PC-3 (cell line): ENCODE results near the gene CAMK1D. TPM values are rescaled to one million over a fixed set of nuclear protein-coding genes. Genes with fewer than 3 reads are reported as not detected.

Experiments
- ATAC-seq: fragments of 200-7000 bp; cut with Tn5 transposase; 2 replicates; pipeline ENCODE4 v1.9.1; 2020; ENCODE audit warnings: mild to moderate bottlenecking, moderate library complexity
- BruUV-seq: library from RNA; stranded (reverse); fragments of 400-500 nt; replicated peaks from 2 replicates; lab custom pipeline; 2021; lab: Mats Ljungman, UMichigan
- CTCF ChIA-PET: fragments of 300-600 bp; sonication (Branson Sonifier 250); formaldehyde crosslinking; loops from one replicate; lab custom pipeline; 2022; ENCODE audit warnings: antibody characterized with exemption; lab: Charles Lee
- POLR2A ChIA-PET: fragments of 300-600 bp; sonication (Branson Sonifier 250); formaldehyde crosslinking; loops from one replicate; lab custom pipeline; 2022; ENCODE audit warnings: antibody characterized with exemption; ENCODE audit not compliant: unreplicated experiment; lab: Charles Lee
- DNase-seq: peaks from one replicate; pipeline ENCODE4 v3.0.0-alpha.2; 2015
- H2AFZ ChIP-seq: fragments of 300-600 bp; sonication (generic); 2 replicates; pipeline ENCODE4 v1.6.0; 2016; ENCODE audit warnings: antibody characterized with exemption, low read length
- H3F3A ChIP-seq: fragments of 300-600 bp; sonication (generic); one replicate; pipeline ENCODE4 v1.6.0; 2017; ENCODE audit warnings: antibody characterized with exemption, low read length, control low read depth, mild to moderate bottlenecking; ENCODE audit not compliant: unreplicated experiment
- H3K27ac ChIP-seq: fragments of 300-600 bp; sonication (generic); 2 replicates; pipeline ENCODE4 v1.5.1; 2016; ENCODE audit warnings: mild to moderate bottlenecking, low read length
- H3K27me3 ChIP-seq: fragments of 300-600 bp; sonication (generic); 2 replicates; pipeline ENCODE4 v1.6.1; 2016; ENCODE audit warnings: low read length, mixed read lengths
- H3K36me3 ChIP-seq: fragments of 300-600 bp; sonication (generic); 2 replicates; pipeline ENCODE4 v1.6.1; 2016; ENCODE audit warnings: low read depth, mixed run types, low read length, mixed read lengths
- H3K4me1 ChIP-seq: fragments of 300-600 bp; sonication (generic); 2 replicates; pipeline ENCODE4 v1.5.1; 2016; ENCODE audit warnings: low read length; ENCODE audit not compliant: insufficient read depth
- H3K4me2 ChIP-seq: fragments of 300-600 bp; sonication (generic); 2 replicates; pipeline ENCODE4 v1.6.0; 2016; ENCODE audit warnings: low read length
- H3K4me3 ChIP-seq: fragments of 300-600 bp; sonication (generic); 2 replicates; pipeline ENCODE4 v1.5.1; 2016; ENCODE audit warnings: mild to moderate bottlenecking, low read length, mixed read lengths
- H3K79me2 ChIP-seq: fragments of 300-600 bp; sonication (generic); 2 replicates; pipeline ENCODE4 v1.6.1; 2017; ENCODE audit warnings: low read length, mixed read lengths
- H3K9ac ChIP-seq: fragments of 300-600 bp; sonication (generic); 2 replicates; pipeline ENCODE4 v1.6.0; 2016; ENCODE audit warnings: mild to moderate bottlenecking, low read length
- H3K9me2 ChIP-seq: fragments of 300-600 bp; sonication (generic); replicated peaks from 2 replicates; pipeline ENCODE4 v1.6.1; 2016; ENCODE audit warnings: mixed run types, low read length, mixed read lengths
- H3K9me3 ChIP-seq: fragments of 300-600 bp; sonication (generic); 2 replicates; pipeline ENCODE4 v1.6.1; 2016; ENCODE audit warnings: low read length, mixed read lengths
- H4K20me1 ChIP-seq: fragments of 300-600 bp; sonication (generic); 2 replicates; pipeline ENCODE4 v1.6.1; 2016; ENCODE audit warnings: low read length, mixed read lengths
- EZH2 ChIP-seq: fragments of 300-600 bp; sonication (generic); IDR thresholded peaks from one replicate; pipeline ENCODE4 v1.6.1; 2017; ENCODE audit warnings: antibody characterized with exemption, mild to moderate bottlenecking, low read length; ENCODE audit not compliant: unreplicated experiment
- EZH2phosphoT487 ChIP-seq: fragments of 300-600 bp; sonication (generic); IDR thresholded peaks from 2 replicates; pipeline ENCODE4 v1.6.1; 2018; ENCODE audit warnings: mild to moderate bottlenecking, antibody characterized with exemption, low read length, borderline replicate concordance
- intact Hi-C: fragments of 100-400 bp; cut with micrococcal nuclease; formaldehyde crosslinking; loops from 2 replicates; pipeline ENCODE4 v1.9.0; 2023
- total RNA-seq: library from RNA; depleted of rRNA; stranded (reverse); fragments of >200 nt; gene quantifications from 2 replicates; pipeline ENCODE4 v1.2.3, GENCODE V29; 2014
- TF ChIP-seq, protein P1 (sequence below): fragments of 300-600 bp; sonication (generic); conservative IDR thresholded peaks from 2 replicates; pipeline ENCODE4 v1.5.1; 2017; ENCODE audit warnings: antibody characterized with exemption, low read depth, mild to moderate bottlenecking, low read length

CAMK1D gene
- total RNA-seq, 1 experiment from 2014 or later, result 1.3 TPM

DNA sequence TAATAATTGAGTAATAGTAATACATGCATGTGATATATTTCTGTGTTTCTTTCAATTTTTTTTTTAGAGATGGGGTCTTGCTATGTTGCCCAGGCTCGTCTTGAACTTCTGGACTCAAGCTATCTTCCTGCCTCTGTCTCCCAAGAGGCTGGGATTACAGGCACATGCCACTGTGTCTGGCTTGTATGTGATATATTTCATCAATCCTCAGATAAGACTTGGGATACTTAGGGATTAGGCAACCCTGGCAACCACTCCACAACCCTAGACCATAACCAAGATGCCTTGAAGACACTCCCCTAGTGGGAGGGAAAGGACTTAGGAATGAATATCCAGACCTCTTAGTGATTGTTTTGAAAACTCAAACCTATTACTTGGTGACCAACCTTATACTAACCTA, 497.4 kb downstream of the CAMK1D start:
- TF ChIP-seq EZH2, result no peak
- TF ChIP-seq, protein P1, sequence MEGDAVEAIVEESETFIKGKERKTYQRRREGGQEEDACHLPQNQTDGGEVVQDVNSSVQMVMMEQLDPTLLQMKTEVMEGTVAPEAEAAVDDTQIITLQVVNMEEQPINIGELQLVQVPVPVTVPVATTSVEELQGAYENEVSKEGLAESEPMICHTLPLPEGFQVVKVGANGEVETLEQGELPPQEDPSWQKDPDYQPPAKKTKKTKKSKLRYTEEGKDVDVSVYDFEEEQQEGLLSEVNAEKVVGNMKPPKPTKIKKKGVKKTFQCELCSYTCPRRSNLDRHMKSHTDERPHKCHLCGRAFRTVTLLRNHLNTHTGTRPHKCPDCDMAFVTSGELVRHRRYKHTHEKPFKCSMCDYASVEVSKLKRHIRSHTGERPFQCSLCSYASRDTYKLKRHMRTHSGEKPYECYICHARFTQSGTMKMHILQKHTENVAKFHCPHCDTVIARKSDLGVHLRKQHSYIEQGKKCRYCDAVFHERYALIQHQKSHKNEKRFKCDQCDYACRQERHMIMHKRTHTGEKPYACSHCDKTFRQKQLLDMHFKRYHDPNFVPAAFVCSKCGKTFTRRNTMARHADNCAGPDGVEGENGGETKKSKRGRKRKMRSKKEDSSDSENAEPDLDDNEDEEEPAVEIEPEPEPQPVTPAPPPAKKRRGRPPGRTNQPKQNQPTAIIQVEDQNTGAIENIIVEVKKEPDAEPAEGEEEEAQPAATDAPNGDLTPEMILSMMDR, result no peak
- TF ChIP-seq EZH2phosphoT487, result no peak

DNA sequence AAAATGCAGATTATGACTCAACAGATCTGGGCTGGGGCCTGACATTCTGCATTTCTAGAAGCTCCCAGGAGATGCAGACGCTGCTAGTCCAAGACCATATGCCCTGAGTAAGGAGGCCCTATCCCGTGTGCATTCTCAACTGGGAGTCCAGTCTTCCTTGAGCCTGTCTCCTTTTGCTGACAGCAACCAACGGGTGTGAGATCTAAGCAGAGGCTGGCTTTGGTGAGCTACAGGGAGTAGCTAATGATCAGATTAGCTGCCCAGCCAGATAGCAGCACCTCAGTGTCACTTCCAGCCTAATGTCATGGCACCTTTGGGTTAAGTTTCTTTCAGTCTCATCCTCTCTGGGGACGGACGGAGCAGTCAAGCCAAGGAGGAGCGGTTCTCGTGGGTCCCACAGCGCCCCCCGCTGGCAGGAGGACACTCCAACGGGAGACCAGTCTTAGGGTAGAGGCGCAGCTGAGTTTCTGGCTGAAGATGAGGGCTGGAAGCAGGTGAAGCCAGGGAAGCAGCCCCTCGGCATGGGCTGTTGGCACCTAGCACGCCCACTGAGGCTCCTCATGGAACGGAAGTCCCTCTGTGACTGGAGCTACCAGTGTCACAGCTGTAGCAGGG, 498.1 kb downstream of the CAMK1D start:
- H3K9me3 ChIP-seq, result no peaks in the 10 kb centered on the region
- no peaks in the 10 kb centered on the region for H4K20me1 ChIP-seq
- no peak overlapping the region for H3K4me2 ChIP-seq
- ChIA-PET POLR2A (no interaction called here), CTCF (no interaction called here)
- no peak overlapping the region for H3K4me3 ChIP-seq
- intact Hi-C loops, result no loop called here
- no peaks in the 10 kb centered on the region for H3K27me3 ChIP-seq
- no peak for TF ChIP-seq EZH2
- TF ChIP-seq, protein P1, result peak; percentile 49
- ATAC-seq, result no peak
- H3K79me2 ChIP-seq, result no peaks in the 10 kb centered on the region
- H3K36me3 ChIP-seq, result no peaks in the 10 kb centered on the region
- H3K9ac ChIP-seq, result no peak overlapping the region
- H3K4me1 ChIP-seq, result peaks cover 12% of the 10 kb centered on the region
- H3K9me2 ChIP-seq, result no peaks in the 10 kb centered on the region
- DNase-seq, result no peak
- BruUV-seq, result no TSS peak
- H3F3A ChIP-seq, result no peaks in the 10 kb centered on the region
- H2AFZ ChIP-seq, result no peak overlapping the region
- no peak overlapping the region for H3K27ac ChIP-seq

More for the DNA sequence above, 497.4 kb downstream of the CAMK1D start:
- no peaks in the 10 kb centered on the region for H3K9me3 ChIP-seq
- no TSS peak for BruUV-seq
- H3K27ac ChIP-seq, result no peak overlapping the region
- H2AFZ ChIP-seq, result no peak overlapping the region
- no peaks in the 10 kb centered on the region for H3K27me3 ChIP-seq
- CTCF ChIA-PET, result no interaction called here
- H3K9ac ChIP-seq, result no peak overlapping the region
- intact Hi-C loops, result no loop called here
- H3F3A ChIP-seq, result no peaks in the 10 kb centered on the region
- ATAC-seq, result no peak
- no peaks in the 10 kb centered on the region for H3K79me2 ChIP-seq
- no peak overlapping the region for H3K4me2 ChIP-seq
- H3K9me2 ChIP-seq, result no peaks in the 10 kb centered on the region
- H4K20me1 ChIP-seq, result no peaks in the 10 kb centered on the region
- H3K36me3 ChIP-seq, result no peaks in the 10 kb centered on the region
- POLR2A ChIA-PET, result no interaction called here
- DNase-seq, result no peak
- no peak overlapping the region for H3K4me3 ChIP-seq
- H3K4me1 ChIP-seq, result peaks cover 12% of the 10 kb centered on the region

DNA sequence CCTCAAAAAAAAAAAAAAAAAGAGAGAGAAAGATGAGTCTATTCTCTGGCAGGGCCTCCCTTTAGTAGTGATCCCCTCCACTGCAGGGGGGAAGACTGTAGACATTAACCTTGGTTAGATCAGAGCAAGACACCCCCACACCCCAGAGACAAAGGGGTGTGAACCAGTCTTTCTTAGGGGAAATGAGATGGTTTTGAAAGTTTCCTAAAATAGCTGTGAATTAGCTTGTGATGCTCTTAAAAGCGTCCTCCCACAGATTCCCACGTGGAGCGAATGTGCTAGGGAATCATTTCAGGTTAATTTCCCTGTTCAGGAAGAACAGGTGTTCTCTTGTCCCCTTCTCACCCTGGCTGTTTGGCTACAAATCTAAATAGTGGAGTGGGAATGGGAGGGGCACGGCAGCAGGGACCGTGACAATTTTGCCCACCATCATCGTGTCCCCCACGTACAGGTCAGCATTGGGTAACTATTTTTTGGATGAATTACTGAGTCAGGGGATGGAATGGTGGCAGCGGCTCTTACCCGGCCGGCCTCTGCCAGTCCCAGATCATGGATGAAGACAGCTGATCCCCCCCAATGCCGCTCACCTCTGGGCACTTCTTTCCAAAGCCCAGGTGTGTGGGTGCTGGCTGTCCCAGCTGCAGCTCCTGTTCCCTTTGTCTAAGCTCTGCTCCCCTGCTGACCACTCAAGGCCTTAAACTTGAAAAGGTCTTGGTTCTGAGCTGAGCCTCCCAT, 499.3 kb downstream of the CAMK1D start:
- H3K79me2 ChIP-seq, result no peaks in the 10 kb centered on the region
- peaks cover 12% of the 10 kb centered on the region for H3K4me1 ChIP-seq
- DNase-seq (no peak), ATAC-seq (no peak)
- no TSS peak for BruUV-seq
- H3K9me3 ChIP-seq, result no peaks in the 10 kb centered on the region
- H2AFZ ChIP-seq, result no peak overlapping the region
- no peaks in the 10 kb centered on the region for H3K27me3 ChIP-seq
- H3K9me2 ChIP-seq, result no peaks in the 10 kb centered on the region
- CTCF ChIA-PET, result no interaction called here
- H3K4me2 ChIP-seq, result no peak overlapping the region
- H3F3A ChIP-seq, result no peaks in the 10 kb centered on the region
- POLR2A ChIA-PET, result no interaction called here
- H4K20me1 ChIP-seq, result no peaks in the 10 kb centered on the region
- H3K36me3 ChIP-seq, result no peaks in the 10 kb centered on the region
- TF ChIP-seq, protein P1, result no peak
- TF ChIP-seq EZH2phosphoT487, result no peak
- TF ChIP-seq EZH2, result no peak
- intact Hi-C loops, result no loop called here
- H3K4me3 ChIP-seq, result no peak overlapping the region
- no peak overlapping the region for H3K9ac ChIP-seq
- no peak overlapping the region for H3K27ac ChIP-seq
